ENCODE data around the gene SCYGR2. TPM values are rescaled to one million over a fixed set of nuclear protein-coding genes. Genes with fewer than 3 reads are reported as not detected.
"Not testable (repeated sequence)": the region's sequence is repeated elsewhere in the genome, so short reads cannot be mapped to it uniquely, and the experiment has no call there.

Gene SCYGR2
- total RNA-seq: not detected
- polyA plus RNA-seq: not detected
- long read RNA-seq, donor 1: 0 reads
- long read RNA-seq, donor 2: 0 reads
- long read RNA-seq, donor 3: 0 reads

- H3K36me3 ChIP-seq; H3K27ac ChIP-seq; intact Hi-C loops (cut with DNase I); H3K4me3 ChIP-seq; DNase-seq; H3K4me1 ChIP-seq (ENCODE audit: insufficient read depth); H3K9me3 ChIP-seq; H3K27me3 ChIP-seq: not testable (repeated sequence)
- 78 to 81% (median 79%) methylated on average over 16 of the region's 16 CpGs for WGBS, 3 donors
These were observed at the start of gene SCYGR2 for GRCh38 chr2:227598835-227599503. Gene SCYGR2, plus strand, starts transcription at chr2:227598893. Its CDS starts 0 bp downstream, at chr2:227598893.

- WGBS, 3 donors: 96 to 98% (median 98%) methylated on average over 3 of the region's 3 CpGs
- Histone ChIP-seq H3K36me3 (no peaks in the 10 kb centered on the region), H3K9me3 (no peaks in the 10 kb centered on the region), H3K27me3 (no peaks in the 10 kb centered on the region), H3K27ac (no peak overlapping the region), H3K4me3 (no peak overlapping the region), H3K4me1 (ENCODE audit: insufficient read depth) (no peaks in the 10 kb centered on the region)
- DNase-seq: no peak
- intact Hi-C loops (cut with DNase I): no loop called here
- TF ChIP-seq CTCF (IDR thresholded peaks at IDR 0.05): no peak
These were observed 46.9 kb upstream of the SCYGR2 start for GRCh38 chr2:227551836-227552235.

- H3K27me3 ChIP-seq: no peaks in the 10 kb centered on the region
- H3K4me3 ChIP-seq: no peak overlapping the region
- intact Hi-C loops (cut with DNase I): no loop called here
- no peaks in the 10 kb centered on the region for H3K4me1 ChIP-seq (ENCODE audit: insufficient read depth)
- no peak for TF ChIP-seq CTCF (IDR thresholded peaks at IDR 0.05)
- no peak for TF ChIP-seq EP300 (IDR thresholded peaks at IDR 0.05)
- no peak for TF ChIP-seq POLR2A (IDR thresholded peaks at IDR 0.05)
- DNase-seq: no peak
- no peak overlapping the region for H3K27ac ChIP-seq
- no peaks in the 10 kb centered on the region for H3K9me3 ChIP-seq
- H3K36me3 ChIP-seq: no peaks in the 10 kb centered on the region
These were observed 36.1 kb upstream of the SCYGR2 start for GRCh38 chr2:227562581-227562980.

- H3K9me3 ChIP-seq: no peaks in the 10 kb centered on the region
- H3K27ac ChIP-seq: no peak overlapping the region
- no peaks in the 10 kb centered on the region for H3K36me3 ChIP-seq
- WGBS, 3 donors: 75 to 90% (median 89%) methylated on average over 1 of the region's 1 CpG
- TF ChIP-seq POLR2A (IDR thresholded peaks at IDR 0.05) (no peak), CTCF (IDR thresholded peaks at IDR 0.05) (no peak), EP300 (IDR thresholded peaks at IDR 0.05) (no peak)
- DNase-seq: no peak
- H3K27me3 ChIP-seq: no peaks in the 10 kb centered on the region
- H3K4me1 ChIP-seq (ENCODE audit: insufficient read depth): no peaks in the 10 kb centered on the region
- no peak overlapping the region for H3K4me3 ChIP-seq
- intact Hi-C loops (cut with DNase I): no loop called here
These were observed 33.6 kb upstream of the SCYGR2 start for GRCh38 chr2:227565080-227565479.

- intact Hi-C loops (cut with DNase I): no loop called here
- DNase-seq: no peak
- Histone ChIP-seq H3K27me3 (no peaks in the 10 kb centered on the region), H3K27ac (no peak overlapping the region), H3K9me3 (no peaks in the 10 kb centered on the region), H3K4me1 (ENCODE audit: insufficient read depth) (no peaks in the 10 kb centered on the region), H3K36me3 (no peaks in the 10 kb centered on the region), H3K4me3 (no peak overlapping the region)
- WGBS, 3 donors: 59 to 61% (median 61%) methylated on average over 3 of the region's 3 CpGs
- no peak for TF ChIP-seq POLR2A (IDR thresholded peaks at IDR 0.05)
- no peak for TF ChIP-seq CTCF (IDR thresholded peaks at IDR 0.05)
- TF ChIP-seq EP300 (IDR thresholded peaks at IDR 0.05): no peak
These were observed 32.7 kb upstream of the SCYGR2 start for GRCh38 chr2:227566012-227566411.

Data from ovary (tissue), 10 donors.